Measurements from ENCODE around the gene OMA1.

The OMA1 gene

DNA sequence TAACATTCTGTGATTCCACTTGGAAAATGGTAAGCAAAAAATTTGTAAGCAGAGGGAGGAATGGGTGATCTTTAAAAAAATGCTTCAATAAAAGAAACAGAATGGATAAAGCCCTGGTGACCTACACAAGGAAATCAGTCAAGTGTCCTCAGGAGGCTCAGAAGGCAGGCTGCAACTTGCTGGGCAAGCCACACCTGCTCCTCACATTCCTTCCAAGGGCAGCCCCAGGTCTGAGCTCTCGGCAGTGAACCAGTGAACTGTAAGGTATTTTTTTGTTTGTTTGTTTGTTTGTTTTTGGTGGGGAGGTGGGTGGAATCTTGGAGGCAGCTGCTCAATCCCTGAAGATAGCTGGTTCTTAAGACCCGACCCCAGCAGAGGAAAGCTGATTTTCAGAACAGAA lies 26.2 kb upstream of the OMA1 start:
- no peak overlapping the region for H3K4me2 ChIP-seq (ENCODE audit: low read length)
- no peak overlapping the region for H3K27ac ChIP-seq (ENCODE audit: low read depth, low read length)
- H3K27me3 ChIP-seq (ENCODE audit: control insufficient read depth, low read length) = peaks cover 20% of the 10 kb centered on the region

DNA sequence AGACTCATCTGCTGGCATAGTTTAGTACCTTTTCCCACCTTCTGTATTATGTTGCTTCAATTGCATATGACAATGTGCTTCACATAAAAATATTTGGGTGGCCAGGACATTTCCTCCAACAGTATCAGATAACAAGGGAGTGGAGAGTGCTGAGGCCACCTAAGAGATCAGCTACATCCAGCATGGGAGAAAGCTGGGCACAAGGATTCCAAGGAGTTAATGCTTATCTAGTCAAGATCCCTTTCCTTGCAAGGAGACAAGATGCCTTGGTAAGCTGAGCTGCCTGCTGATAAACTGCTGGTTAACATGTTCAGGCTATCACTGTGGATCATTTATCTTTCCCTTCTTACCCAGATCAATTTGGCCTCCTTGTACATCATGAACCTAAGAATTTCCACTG lies 25.1 kb upstream of the OMA1 start:
- Histone ChIP-seq H3F3A (ENCODE audit: control insufficient read depth, insufficient read depth) (no peaks in the 10 kb centered on the region), H4K20me1 (ENCODE audit: control insufficient read depth, insufficient read depth, low read depth, low read length) (no peaks in the 10 kb centered on the region), H3K9me3 (ENCODE audit: control insufficient read depth, insufficient read depth, low read length) (no peaks in the 10 kb centered on the region), H3K9me2 (replicated peaks; ENCODE audit: control insufficient read depth, low read length) (no peaks in the 10 kb centered on the region), H3K36me3 (ENCODE audit: control insufficient read depth, low read length) (no peaks in the 10 kb centered on the region), H3K27me3 (ENCODE audit: control insufficient read depth, low read length) (peaks cover 20% of the 10 kb centered on the region), H3K79me2 (ENCODE audit: control insufficient read depth, low read length) (no peaks in the 10 kb centered on the region), H3K4me3 (ENCODE audit: low read length) (no peak overlapping the region), H3K27ac (ENCODE audit: low read depth, low read length) (no peak overlapping the region), H3K4me2 (ENCODE audit: low read length) (no peak overlapping the region), H3K4me1 (ENCODE audit: control insufficient read depth, low read length) (no peaks in the 10 kb centered on the region)
- TF ChIP-seq, protein P1, sequence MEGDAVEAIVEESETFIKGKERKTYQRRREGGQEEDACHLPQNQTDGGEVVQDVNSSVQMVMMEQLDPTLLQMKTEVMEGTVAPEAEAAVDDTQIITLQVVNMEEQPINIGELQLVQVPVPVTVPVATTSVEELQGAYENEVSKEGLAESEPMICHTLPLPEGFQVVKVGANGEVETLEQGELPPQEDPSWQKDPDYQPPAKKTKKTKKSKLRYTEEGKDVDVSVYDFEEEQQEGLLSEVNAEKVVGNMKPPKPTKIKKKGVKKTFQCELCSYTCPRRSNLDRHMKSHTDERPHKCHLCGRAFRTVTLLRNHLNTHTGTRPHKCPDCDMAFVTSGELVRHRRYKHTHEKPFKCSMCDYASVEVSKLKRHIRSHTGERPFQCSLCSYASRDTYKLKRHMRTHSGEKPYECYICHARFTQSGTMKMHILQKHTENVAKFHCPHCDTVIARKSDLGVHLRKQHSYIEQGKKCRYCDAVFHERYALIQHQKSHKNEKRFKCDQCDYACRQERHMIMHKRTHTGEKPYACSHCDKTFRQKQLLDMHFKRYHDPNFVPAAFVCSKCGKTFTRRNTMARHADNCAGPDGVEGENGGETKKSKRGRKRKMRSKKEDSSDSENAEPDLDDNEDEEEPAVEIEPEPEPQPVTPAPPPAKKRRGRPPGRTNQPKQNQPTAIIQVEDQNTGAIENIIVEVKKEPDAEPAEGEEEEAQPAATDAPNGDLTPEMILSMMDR (IDR thresholded peaks at IDR 0.05; ENCODE audit: low read depth, low read length, poor library complexity, severe bottlenecking) = no peak
- no peak for TF ChIP-seq EZH2phosphoT487 (IDR thresholded peaks at IDR 0.05; ENCODE audit: borderline replicate concordance, low read length)

More for the DNA sequence above, 26.2 kb upstream of the OMA1 start:
- H3F3A ChIP-seq (ENCODE audit: control insufficient read depth, insufficient read depth) = no peaks in the 10 kb centered on the region
- H4K20me1 ChIP-seq (ENCODE audit: control insufficient read depth, insufficient read depth, low read depth, low read length) = no peaks in the 10 kb centered on the region
- H3K36me3 ChIP-seq (ENCODE audit: control insufficient read depth, low read length) = no peaks in the 10 kb centered on the region
- H3K9me3 ChIP-seq (ENCODE audit: control insufficient read depth, insufficient read depth, low read length) = no peaks in the 10 kb centered on the region
- H3K4me1 ChIP-seq (ENCODE audit: control insufficient read depth, low read length) = no peaks in the 10 kb centered on the region
- H3K4me3 ChIP-seq (ENCODE audit: low read length) = no peak overlapping the region
- no peaks in the 10 kb centered on the region for H3K9me2 ChIP-seq (replicated peaks; ENCODE audit: control insufficient read depth, low read length)
- TF ChIP-seq, protein P1 (IDR thresholded peaks at IDR 0.05; ENCODE audit: low read depth, low read length, poor library complexity, severe bottlenecking) = no peak
- TF ChIP-seq EZH2phosphoT487 (IDR thresholded peaks at IDR 0.05; ENCODE audit: borderline replicate concordance, low read length) = no peak
- no peaks in the 10 kb centered on the region for H3K79me2 ChIP-seq (ENCODE audit: control insufficient read depth, low read length)

DNA sequence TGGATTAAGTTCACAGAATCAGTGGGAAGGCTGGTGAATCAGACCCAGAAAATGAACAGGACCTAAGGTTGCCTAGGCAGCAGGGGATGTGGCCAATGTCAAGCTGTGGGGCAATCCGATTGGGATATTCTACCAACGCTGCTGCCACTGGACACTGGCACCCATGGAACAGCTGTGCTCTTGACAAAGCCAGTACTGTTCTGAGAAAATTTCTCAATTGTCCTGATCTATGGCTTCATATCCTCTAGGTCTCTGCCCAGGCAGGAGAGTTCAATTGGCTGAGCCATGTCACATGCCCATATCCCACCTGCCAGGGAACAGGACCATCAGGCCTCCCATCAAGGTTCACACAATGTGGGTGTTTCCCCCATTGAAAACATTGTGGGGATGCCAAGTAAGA lies 24.3 kb upstream of the OMA1 start:
- H3K27ac ChIP-seq (ENCODE audit: low read depth, low read length) = no peak overlapping the region
- TF ChIP-seq, protein P1 (IDR thresholded peaks at IDR 0.05; ENCODE audit: low read depth, low read length, poor library complexity, severe bottlenecking) = no peak
- no peaks in the 10 kb centered on the region for H3K9me2 ChIP-seq (replicated peaks; ENCODE audit: control insufficient read depth, low read length)
- H3K9me3 ChIP-seq (ENCODE audit: control insufficient read depth, insufficient read depth, low read length) = no peaks in the 10 kb centered on the region
- no peaks in the 10 kb centered on the region for H3F3A ChIP-seq (ENCODE audit: control insufficient read depth, insufficient read depth)
- no peaks in the 10 kb centered on the region for H4K20me1 ChIP-seq (ENCODE audit: control insufficient read depth, insufficient read depth, low read depth, low read length)
- H3K4me1 ChIP-seq (ENCODE audit: control insufficient read depth, low read length) = no peaks in the 10 kb centered on the region
- no peaks in the 10 kb centered on the region for H3K36me3 ChIP-seq (ENCODE audit: control insufficient read depth, low read length)
- no peak overlapping the region for H3K4me2 ChIP-seq (ENCODE audit: low read length)
- peaks cover 20% of the 10 kb centered on the region for H3K27me3 ChIP-seq (ENCODE audit: control insufficient read depth, low read length)
- H3K4me3 ChIP-seq (ENCODE audit: low read length) = no peak overlapping the region
- no peaks in the 10 kb centered on the region for H3K79me2 ChIP-seq (ENCODE audit: control insufficient read depth, low read length)

DNA sequence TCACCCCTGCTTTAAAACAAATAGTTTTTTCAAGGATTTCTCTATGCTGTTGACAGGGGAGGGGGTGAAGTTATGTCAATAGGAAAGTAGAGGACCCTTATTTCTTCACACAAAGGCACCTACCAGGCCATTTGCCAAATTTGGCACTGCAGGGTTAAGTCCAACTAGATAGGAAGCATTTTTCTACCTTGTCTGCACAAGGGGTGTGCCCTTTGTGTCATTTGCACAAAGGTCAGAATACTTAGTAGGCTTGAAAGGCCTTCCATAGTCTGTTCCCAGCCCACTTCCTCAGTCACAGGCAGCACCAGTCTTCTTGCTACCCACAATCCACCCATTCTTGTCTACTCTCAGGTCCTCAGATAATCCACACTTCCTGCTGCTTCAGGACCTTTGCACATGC lies 23.6 kb upstream of the OMA1 start:
- TF ChIP-seq EZH2phosphoT487 (IDR thresholded peaks at IDR 0.05; ENCODE audit: borderline replicate concordance, low read length) = no peak
- TF ChIP-seq, protein P1 (IDR thresholded peaks at IDR 0.05; ENCODE audit: low read depth, low read length, poor library complexity, severe bottlenecking) = no peak

More for the DNA sequence above, 23.6 kb upstream of the OMA1 start:
- no peak overlapping the region for H3K27ac ChIP-seq (ENCODE audit: low read depth, low read length)
- H3K36me3 ChIP-seq (ENCODE audit: control insufficient read depth, low read length) = no peaks in the 10 kb centered on the region
- H4K20me1 ChIP-seq (ENCODE audit: control insufficient read depth, insufficient read depth, low read depth, low read length) = no peaks in the 10 kb centered on the region
- no peaks in the 10 kb centered on the region for H3K9me3 ChIP-seq (ENCODE audit: control insufficient read depth, insufficient read depth, low read length)
- peaks cover 20% of the 10 kb centered on the region for H3K27me3 ChIP-seq (ENCODE audit: control insufficient read depth, low read length)
- no peaks in the 10 kb centered on the region for H3K79me2 ChIP-seq (ENCODE audit: control insufficient read depth, low read length)
- no peaks in the 10 kb centered on the region for H3K9me2 ChIP-seq (replicated peaks; ENCODE audit: control insufficient read depth, low read length)
- H3F3A ChIP-seq (ENCODE audit: control insufficient read depth, insufficient read depth) = no peaks in the 10 kb centered on the region
- H3K4me3 ChIP-seq (ENCODE audit: low read length) = no peak overlapping the region
- H3K4me2 ChIP-seq (ENCODE audit: low read length) = no peak overlapping the region
- H3K4me1 ChIP-seq (ENCODE audit: control insufficient read depth, low read length) = no peaks in the 10 kb centered on the region
